OCI-LY1 (cell line): ENCODE results near the gene ADD1.

Experiments
- H2AFZ ChIP-seq: fragments of 200-600 bp; sonication (generic), shearing (Covaris generic); 2 replicates; pipeline ENCODE4 v1.6.0; 2014; ENCODE audit warnings: antibody characterized with exemption, mild to moderate bottlenecking, low read length
- H3F3A ChIP-seq: fragments of 200-600 bp; sonication (generic), shearing (Covaris generic); 2 replicates; pipeline ENCODE4 v1.6.0; 2014; ENCODE audit warnings: mild to moderate bottlenecking, antibody characterized with exemption, low read length, moderate library complexity; ENCODE audit not compliant: insufficient read depth
- H3K27ac ChIP-seq: fragments of 200-600 bp; sonication (generic); 2 replicates; pipeline ENCODE4 v1.5.1; 2014; ENCODE audit warnings: low read length, mixed run types, mild to moderate bottlenecking, low read depth; ENCODE audit not compliant: poor library complexity, severe bottlenecking
- H3K27me3 ChIP-seq: fragments of 200-600 bp; sonication (generic); 2 replicates; pipeline ENCODE4 v1.6.0; 2014; ENCODE audit warnings: antibody characterized with exemption, mild to moderate bottlenecking, low read length, moderate library complexity; ENCODE audit not compliant: insufficient read depth
- H3K36me3 ChIP-seq: fragments of 200-600 bp; sonication (generic); 2 replicates; pipeline ENCODE4 v1.6.1; 2014; ENCODE audit warnings: mild to moderate bottlenecking, antibody characterized with exemption, low read length, moderate library complexity, mixed read lengths; ENCODE audit not compliant: insufficient read depth
- H3K4me1 ChIP-seq: fragments of 200-600 bp; sonication (generic); 2 replicates; pipeline ENCODE4 v1.5.1; 2014; ENCODE audit warnings: mild to moderate bottlenecking, low read length, moderate library complexity; ENCODE audit not compliant: insufficient read depth, severe bottlenecking
- H3K4me2 ChIP-seq: fragments of 200-600 bp; sonication (generic), shearing (Covaris generic); 2 replicates; pipeline ENCODE4 v1.6.1; 2014; ENCODE audit warnings: low read length
- H3K4me3 ChIP-seq: fragments of 200-600 bp; sonication (generic); 2 replicates; pipeline ENCODE4 v1.5.1; 2014; ENCODE audit warnings: low read length, low read depth, mild to moderate bottlenecking, mixed read lengths; ENCODE audit not compliant: poor library complexity, severe bottlenecking
- H3K79me2 ChIP-seq: fragments of 200-600 bp; shearing (Covaris generic); 2 replicates; pipeline ENCODE4 v1.6.1; 2016; ENCODE audit warnings: mixed run types, low read length, mixed read lengths; ENCODE audit not compliant: insufficient read depth
- H3K9ac ChIP-seq: fragments of 200-600 bp; sonication (generic), shearing (Covaris generic); 2 replicates; pipeline ENCODE4 v1.6.1; 2014; ENCODE audit warnings: mild to moderate bottlenecking, low read length, mixed read lengths
- H3K9me2 ChIP-seq: fragments of 200-600 bp; sonication (generic), shearing (Covaris generic); 2 replicates; pipeline ENCODE4 v1.6.1; 2014; ENCODE audit warnings: low read depth, mild to moderate bottlenecking, low read length, mixed read lengths
- H3K9me3 ChIP-seq: fragments of 200-600 bp; shearing (Covaris generic); 2 replicates; pipeline ENCODE4 v1.6.1; 2014; ENCODE audit warnings: low read length, mixed read lengths
- H4K20me1 ChIP-seq: fragments of 200-600 bp; sonication (generic), shearing (Covaris generic); 2 replicates; pipeline ENCODE4 v1.6.0; 2016; ENCODE audit warnings: mild to moderate bottlenecking, low read length; ENCODE audit not compliant: insufficient read depth
- EZH2 ChIP-seq: fragments of 200-600 bp; sonication (generic), shearing (Covaris generic); IDR thresholded peaks from 2 replicates; pipeline ENCODE4 v1.8.0; 2017; ENCODE audit warnings: borderline replicate concordance, mixed run types, mild to moderate bottlenecking, antibody characterized with exemption, low read length, moderate library complexity, mixed read lengths
- TF ChIP-seq, protein P1 (sequence below): fragments of 200-600 bp; sonication (generic), shearing (Covaris generic); IDR thresholded peaks from 2 replicates; pipeline ENCODE4 v1.5.1; 2017; ENCODE audit warnings: mild to moderate bottlenecking, antibody characterized with exemption, low read length, moderate library complexity, mixed read lengths

Gene ADD1

DNA sequence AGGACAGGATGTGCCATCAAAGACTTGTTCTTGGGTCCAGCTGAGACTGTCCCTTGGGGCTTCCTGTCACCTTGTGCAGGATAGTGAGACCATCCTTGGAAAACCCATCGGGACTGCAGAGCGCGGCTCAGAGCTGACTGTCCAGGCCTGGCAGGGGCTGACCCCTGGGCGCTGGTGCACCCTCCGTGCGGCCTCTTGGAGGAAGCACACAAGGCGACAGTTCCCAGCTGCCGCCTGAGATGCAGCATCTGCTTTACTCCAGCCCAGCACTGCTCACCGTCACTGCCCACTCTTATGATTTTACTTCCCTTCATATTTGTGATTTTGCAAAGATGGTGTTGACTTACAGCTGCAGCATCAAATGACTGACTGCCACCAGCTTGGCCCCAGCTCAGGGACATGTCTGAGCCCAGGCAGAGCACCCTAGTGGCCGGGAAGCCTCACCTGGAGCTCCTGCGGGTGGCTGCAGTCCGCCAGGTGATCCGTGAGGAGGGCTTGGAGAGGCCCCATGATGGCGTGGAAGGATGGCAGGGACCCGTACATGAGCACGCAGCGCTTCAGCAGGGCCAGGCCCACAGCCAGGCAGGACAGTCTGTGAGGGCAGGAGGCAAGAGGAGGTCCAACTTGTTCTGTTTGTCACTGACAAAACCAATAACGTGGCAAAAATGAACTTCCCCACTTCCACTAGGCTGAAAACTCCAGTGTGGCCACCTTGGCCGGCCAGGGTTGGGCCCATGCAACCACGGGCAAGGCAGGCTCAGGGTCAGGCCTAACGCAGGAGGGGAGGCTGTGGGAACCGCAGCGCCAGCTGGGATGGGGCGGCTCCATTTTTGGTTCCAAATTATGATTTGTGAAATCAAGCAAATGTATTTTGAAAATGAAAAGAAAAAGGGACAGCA, 97.7 kb downstream of the ADD1 start:
- Histone ChIP-seq H3K4me2 (no peak overlapping the region), H3F3A (no peaks in the 10 kb centered on the region), H4K20me1 (no peaks in the 10 kb centered on the region), H3K4me1 (peaks cover 33% of the 10 kb centered on the region), H3K36me3 (peaks cover 79% of the 10 kb centered on the region), H3K4me3 (no peak overlapping the region), H3K9me2 (no peaks in the 10 kb centered on the region), H3K27me3 (no peaks in the 10 kb centered on the region), H2AFZ (no peak overlapping the region), H3K79me2 (no peaks in the 10 kb centered on the region), H3K9me3 (no peaks in the 10 kb centered on the region), H3K9ac (no peak overlapping the region), H3K27ac (peak overlapping the region; percentile 75)
- no peak for TF ChIP-seq EZH2
- TF ChIP-seq, protein P1, sequence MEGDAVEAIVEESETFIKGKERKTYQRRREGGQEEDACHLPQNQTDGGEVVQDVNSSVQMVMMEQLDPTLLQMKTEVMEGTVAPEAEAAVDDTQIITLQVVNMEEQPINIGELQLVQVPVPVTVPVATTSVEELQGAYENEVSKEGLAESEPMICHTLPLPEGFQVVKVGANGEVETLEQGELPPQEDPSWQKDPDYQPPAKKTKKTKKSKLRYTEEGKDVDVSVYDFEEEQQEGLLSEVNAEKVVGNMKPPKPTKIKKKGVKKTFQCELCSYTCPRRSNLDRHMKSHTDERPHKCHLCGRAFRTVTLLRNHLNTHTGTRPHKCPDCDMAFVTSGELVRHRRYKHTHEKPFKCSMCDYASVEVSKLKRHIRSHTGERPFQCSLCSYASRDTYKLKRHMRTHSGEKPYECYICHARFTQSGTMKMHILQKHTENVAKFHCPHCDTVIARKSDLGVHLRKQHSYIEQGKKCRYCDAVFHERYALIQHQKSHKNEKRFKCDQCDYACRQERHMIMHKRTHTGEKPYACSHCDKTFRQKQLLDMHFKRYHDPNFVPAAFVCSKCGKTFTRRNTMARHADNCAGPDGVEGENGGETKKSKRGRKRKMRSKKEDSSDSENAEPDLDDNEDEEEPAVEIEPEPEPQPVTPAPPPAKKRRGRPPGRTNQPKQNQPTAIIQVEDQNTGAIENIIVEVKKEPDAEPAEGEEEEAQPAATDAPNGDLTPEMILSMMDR = no peak

DNA sequence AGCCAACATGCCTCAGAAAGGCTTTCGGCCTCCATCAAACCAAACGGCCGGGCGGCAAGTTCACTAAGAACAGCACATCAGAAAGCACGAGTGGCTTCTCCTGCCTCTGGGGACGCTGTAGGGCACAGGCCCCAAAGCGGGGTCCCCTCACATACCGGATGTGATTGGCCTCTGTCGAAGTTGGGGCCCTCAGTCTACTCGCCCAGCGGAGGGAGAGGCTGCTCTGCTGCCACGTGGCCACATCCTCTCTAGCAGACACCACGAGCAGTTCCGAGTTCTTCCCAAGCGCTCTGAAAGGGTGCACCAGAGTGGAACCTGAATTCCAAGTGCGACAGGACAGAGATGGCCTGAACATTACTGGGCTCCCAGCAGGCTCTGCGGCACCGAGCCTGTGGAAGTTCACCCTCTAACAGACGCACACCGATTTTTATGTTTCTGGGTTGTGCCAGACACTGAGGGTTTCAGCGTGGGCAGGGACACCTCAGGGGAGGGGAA, 98.4 kb downstream of the ADD1 start:
- H3K27me3 ChIP-seq = no peaks in the 10 kb centered on the region
- TF ChIP-seq, protein P1 = no peak
- no peak for TF ChIP-seq EZH2
- peaks cover 85% of the 10 kb centered on the region for H3K36me3 ChIP-seq
- peak overlapping the region; percentile 35; the same call in 1 of the 2 replicates for H3K9ac ChIP-seq
- no peaks in the 10 kb centered on the region for H4K20me1 ChIP-seq
- no peaks in the 10 kb centered on the region for H3K79me2 ChIP-seq
- peak overlapping the region; percentile 34; the same call in 1 of the 2 replicates for H3K4me2 ChIP-seq
- H3F3A ChIP-seq = no peaks in the 10 kb centered on the region
- no peak overlapping the region for H3K4me3 ChIP-seq
- H2AFZ ChIP-seq = no peak overlapping the region
- H3K4me1 ChIP-seq = peaks cover 26% of the 10 kb centered on the region
- no peaks in the 10 kb centered on the region for H3K9me2 ChIP-seq
- no peaks in the 10 kb centered on the region for H3K9me3 ChIP-seq
- H3K27ac ChIP-seq = peak overlapping the region; percentile 75

DNA sequence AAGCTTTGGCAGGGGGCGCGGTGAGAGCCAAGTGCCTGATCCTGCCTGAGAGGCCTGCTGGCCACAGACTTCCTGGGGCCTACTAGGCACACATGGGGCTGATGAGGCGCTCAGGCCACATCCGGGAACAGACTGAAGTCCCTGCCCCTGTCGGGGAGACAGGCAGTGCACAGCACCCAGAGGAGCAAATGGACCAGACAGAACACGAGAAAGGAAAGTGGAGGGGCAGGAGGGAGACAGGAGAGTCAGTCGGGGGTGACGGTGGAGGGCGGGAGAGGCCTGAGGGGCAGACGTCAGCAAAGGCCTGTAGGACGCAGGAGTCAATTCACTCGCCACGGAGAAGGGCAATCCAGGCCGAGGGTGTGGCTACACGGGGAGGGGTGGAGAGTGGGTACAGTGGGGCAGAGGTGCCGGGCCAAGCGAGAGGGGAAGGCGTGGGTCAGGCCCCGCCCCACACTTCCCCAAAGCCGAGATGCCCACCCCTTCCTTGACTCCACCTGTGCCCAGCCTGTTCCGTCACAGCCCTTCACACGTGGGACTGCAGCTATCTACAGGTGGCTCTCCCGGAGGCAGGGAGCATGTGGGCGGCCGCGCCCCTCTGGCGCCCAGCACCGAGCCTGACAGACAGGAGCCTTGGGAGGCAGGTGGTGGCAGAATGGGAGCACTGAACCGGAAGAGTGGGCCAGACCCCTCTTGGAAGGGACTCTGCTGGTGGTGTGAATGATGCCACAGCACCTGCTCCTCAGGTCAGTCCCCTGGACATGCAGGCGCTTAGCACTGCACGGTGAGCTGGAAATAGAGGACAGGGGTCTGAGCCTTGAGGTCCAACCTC, 99.1 kb downstream of the ADD1 start:
- H3F3A ChIP-seq = no peaks in the 10 kb centered on the region
- H2AFZ ChIP-seq = no peak overlapping the region
- H3K9me3 ChIP-seq = no peaks in the 10 kb centered on the region
- peak overlapping the region; percentile 34; the same call in 1 of the 2 replicates for H3K4me2 ChIP-seq
- no peak overlapping the region for H3K4me3 ChIP-seq
- no peaks in the 10 kb centered on the region for H3K27me3 ChIP-seq
- peaks cover 85% of the 10 kb centered on the region for H3K36me3 ChIP-seq
- no peaks in the 10 kb centered on the region for H3K9me2 ChIP-seq
- no peaks in the 10 kb centered on the region for H3K79me2 ChIP-seq
- peaks cover 19% of the 10 kb centered on the region for H3K4me1 ChIP-seq
- H3K27ac ChIP-seq = peak overlapping the region; percentile 75
- peak overlapping the region; percentile 35; the same call in 1 of the 2 replicates for H3K9ac ChIP-seq
- no peak for TF ChIP-seq EZH2
- TF ChIP-seq, protein P1 = no peak
- H4K20me1 ChIP-seq = no peaks in the 10 kb centered on the region
